ENCODE data around the gene PPP1R7.

The PPP1R7 gene

DNA sequence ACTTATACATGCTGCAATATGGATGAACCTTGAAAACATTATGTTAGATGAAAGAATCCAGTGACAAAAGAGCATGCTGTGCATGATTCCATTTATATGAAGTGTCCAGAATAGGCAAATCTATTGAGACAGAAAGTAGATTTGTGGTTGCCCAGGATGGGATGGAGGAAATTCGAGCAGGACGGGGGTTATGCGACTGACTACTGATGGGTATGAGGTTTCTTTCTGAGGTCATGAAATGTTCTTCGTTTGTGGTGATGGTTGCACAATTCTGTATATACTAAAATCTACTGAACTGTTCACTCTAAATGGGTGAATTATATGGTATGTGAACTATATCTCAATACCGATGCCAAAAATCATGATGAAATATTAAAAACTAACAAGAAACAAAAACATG is 29.3 kb upstream of the PPP1R7 start:
- DNase-seq: no peak

DNA sequence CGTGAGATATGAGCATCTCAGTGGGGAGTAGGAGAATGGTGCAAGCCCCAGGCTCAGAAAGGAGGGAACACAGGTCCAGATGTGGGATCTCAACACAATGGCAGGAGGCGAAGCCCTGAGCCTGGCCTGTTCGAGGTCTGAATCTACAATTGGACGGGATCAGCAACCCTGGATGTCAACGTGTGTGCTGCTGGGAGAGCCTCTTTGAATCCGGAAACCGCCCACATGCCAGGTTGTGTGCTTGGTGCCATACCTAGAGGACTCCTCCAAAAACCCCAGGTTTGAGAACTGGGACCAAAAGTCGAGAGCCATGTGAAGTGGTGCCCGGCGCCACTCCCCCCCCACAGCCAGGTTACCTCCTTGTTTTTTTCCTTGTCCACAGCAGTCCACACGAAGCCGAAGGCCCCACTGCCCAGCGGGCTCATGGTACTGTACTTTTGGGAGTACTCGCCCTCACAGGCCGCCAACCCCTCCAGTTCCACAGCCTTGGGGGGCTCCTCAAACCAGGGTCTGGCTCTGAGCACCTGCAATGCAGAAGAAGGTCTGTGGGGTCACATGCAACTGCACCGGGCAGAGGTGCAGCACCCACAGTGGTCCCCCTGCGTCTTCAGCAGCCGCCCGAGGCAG is 27.8 kb upstream of the PPP1R7 start:
- DNase-seq: no peak

DNA sequence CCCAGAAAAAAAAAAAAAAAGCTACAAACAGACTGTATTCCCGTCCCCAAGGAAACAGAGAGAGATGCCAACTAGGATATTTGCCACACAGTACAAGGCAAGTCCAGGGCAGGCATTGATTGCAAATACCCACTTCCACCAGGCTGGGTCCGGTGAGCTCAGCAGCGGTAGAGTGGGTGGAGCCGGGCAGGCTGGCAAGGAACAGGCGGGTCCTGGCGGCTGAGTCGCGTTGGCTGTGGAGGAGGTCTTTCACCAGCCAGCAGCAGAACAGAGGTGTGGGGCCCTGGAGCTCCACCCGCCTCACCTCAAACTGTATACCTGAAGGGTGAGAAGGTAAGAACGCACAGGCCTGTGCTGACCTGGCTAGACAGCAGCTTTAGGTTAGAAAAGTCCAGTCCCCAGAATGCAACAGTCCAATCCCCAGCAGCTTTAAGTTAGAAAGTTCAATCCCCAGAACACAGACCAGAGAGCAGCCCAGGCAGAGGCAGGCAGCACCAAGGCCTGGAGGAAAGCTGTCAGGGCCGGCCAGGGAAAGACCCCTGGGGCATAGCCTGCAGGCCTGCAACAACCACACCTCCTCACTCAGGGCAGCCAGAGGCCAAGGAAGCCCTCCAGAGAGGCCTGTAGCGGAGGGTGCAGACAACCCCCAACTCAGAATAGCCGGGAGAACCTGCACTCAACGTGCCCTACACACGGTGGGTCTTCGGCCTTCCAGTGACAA is 26.3 kb upstream of the PPP1R7 start:
- DNase-seq: no peak

DNA sequence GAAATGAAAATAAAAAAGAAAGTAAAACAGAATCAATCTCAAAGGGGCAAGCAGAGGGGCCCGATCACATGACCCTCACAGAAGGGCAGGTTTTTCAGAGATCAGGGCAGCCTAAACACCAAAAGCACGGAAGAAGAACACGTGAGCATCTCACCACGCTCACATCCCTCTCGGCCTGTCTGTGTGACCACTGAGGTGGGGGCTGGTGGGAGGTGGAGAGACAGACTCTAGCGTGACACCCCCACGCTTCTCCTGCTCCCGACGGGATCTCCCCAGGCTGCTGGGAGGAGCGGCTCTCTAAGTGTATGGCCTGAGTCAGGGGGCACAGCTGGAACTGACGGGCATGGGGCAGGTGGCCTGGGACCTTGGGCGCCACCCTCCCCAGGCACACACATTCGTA is 24.6 kb upstream of the PPP1R7 start:
- DNase-seq: no peak

DNA sequence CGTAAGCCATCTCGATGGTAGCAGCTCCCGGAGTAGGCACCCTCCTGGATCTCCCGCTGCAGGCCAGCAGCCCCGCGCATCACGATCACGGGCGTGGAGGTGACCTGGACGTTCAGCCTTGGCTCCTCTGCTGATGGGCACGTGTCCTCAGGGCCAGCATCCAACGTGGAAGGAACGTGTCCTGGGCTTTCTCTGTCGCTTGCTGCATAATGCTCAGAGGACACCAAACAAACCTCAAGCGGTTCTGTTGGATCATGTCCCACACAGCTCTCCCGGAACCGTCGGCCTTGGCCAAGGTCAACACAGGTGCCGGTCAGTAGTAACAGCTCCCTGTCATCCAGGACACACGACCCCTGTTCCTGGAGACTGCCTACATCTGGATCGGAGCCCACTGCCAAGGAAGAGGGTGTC is 24.1 kb upstream of the PPP1R7 start:
- no peak for DNase-seq

DNA sequence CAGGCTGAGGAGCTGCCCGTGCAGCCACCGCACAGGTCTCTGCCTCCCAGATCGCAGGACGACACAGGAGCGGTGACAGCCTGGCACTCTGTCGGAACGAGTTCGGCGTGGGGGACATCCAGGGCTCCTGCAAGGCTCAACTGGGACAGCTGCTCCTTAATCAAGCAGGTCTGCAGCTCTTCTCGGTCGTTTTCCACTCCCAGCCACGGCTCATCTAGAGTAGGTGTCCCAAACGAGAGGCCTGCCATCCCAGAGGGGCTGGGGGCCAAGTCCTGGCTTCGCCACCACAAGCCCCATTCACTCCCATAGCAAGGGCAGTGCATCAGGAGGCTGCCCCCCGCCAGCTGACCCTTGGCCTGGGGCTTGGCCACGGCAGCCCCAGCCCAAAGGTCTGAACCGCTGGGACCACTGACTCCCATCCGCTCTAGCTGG is 23.5 kb upstream of the PPP1R7 start:
- no peak for DNase-seq

DNA sequence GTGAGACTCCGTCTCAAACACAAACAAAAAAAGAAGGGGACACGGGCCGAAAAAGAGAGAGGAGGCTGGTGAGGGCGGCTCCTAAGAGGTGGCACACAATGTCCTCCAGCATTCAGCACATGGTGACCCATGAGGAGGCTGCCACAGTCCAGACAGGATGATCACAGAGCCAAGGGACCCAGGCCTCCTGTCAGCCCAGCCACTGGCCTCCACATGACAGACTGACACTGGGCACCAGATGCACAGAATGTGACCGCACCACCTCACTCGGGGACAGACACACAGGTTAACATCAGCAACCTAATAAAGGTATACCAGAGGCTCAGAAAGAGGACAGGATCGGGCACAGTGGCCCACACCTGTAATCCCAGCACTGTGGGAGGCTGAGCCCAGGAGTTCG is 22.0 kb upstream of the PPP1R7 start:
- DNase-seq: no peak

DNA sequence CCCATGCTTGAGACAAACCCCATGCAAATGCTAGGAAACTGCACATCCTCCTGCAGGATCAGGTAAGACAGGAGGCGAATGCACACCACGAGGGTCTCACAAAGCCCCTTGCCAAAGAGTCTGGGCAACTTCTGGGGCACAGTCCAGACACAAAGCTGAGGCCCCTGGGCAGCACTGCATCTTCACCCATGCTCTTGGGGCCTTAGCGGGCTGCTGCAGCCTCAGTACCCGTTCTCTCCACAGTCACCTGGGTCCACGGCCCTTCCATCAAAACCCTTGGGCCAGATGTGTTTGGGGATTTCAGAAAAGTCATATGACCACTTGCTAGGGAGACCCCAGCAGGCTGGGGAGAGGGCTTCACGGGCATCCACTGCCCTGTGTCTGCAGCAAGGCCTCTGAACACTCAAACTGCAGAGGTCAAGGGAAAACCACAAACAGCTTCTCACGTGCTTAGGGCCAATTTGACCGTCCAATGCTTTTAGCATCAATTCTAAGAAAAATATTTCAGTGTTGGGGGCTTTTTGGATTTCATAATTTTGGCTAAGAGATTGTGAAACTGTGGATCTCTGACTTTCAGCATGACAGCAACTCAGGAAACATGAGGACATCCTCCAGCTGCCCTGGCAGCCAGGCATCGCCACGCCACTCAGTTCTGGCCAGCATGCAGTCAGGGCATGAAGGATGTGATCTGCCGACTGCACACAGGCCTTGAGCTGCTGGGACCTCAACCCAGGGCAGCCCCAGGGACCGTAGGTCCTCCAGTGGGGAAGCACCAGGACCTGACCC is 21.0 kb upstream of the PPP1R7 start:
- DNase-seq: no peak

DNA sequence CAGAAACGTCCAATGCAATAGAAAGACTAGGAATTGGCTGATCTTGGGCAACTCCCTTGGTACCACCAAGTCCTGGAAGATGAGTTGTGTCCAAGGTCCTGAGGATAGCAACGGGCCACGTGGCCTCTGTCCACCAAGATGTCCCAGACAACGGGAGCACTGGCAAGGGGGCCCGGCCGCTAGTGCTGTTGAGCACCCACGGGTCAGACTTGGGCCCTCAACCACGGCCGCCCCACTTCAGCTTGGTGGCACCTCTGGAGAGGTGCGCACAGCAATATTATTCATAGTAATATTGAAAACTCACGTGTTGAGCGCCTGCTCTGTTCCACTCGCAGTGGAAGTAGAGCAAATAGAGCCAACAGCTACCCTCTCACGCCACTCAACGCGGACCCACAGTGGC is 20.0 kb upstream of the PPP1R7 start:
- no peak for DNase-seq

DNA sequence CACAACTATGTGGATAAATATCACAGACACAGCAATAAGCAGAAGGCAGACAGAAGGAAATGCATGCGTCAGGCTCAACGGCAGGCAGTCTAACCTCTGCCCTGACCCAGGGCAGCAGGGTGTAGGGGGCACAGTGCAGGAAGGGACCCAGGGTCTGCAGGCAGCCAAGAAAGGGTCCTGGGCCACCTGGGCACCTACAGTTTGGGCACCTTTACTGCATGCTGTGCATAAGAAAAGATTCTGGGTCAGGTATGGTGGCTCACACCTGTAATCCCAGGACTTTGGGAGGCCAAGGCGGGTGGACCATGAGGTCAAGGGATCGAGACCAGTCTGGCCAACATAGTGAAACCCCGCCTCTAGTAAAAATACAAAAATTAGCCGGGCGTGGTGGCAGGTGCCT is 18.7 kb upstream of the PPP1R7 start:
- DNase-seq: no peak

DNA sequence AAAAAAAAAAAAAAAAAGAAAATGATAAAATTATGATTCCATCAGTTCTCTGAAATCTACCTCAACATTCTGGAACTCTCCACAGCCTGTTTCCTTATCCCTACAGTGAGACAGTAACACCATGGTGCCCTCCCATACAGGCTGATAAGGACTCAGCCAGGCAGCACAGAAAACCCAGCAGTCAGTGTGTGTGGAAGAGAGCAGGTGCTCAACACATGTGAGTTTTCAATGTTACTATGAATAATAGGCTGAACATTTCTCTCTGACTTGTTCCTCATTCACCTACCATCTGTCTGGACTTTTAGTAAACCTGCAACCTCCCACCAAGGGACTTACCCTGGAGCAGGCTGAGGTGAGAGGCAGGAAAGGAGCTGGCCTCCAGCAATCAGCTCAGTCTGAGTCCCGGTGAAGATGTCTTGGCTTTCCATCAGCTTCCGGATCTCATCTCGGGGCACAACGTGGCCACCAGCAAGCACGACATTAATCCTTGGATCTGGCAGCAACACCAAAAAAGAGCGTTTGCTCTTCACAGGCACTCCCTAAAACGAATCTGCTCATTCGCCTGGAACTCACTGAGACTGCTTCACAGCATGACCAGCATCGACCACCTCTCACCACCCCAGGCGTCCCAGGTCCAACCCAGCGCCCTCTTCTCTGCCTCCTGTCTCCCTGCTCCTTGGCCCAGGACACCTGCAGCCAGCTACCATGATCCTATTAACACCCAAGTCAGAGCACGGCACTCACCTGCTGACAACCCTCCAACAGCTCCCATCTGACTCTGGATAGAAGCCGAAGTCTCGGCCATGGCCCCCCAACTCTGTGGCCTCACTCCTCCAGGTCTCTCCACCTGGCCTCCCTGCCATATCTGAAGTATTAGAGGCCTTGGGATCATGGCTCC is 17.5 kb upstream of the PPP1R7 start:
- no peak for DNase-seq

DNA sequence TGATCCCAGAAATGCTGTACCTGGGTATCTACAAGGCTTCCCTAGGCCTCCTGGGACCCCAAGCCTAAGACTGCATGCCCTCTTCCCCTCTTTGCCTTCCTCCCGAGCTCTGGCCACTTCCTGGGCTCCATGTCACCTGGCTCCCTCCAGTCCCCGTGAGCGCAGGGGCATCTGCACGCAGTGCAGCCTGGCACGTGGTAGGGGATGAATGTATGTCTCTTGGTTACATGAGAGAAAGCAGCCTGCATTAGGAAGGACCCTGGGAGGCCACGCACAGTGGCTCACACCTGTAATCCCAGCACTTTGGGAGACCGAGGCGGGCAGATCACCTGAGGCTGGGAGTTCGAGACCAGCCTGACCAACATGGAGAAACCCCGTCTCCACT is 16.8 kb upstream of the PPP1R7 start:
- DNase-seq: no peak

DNA sequence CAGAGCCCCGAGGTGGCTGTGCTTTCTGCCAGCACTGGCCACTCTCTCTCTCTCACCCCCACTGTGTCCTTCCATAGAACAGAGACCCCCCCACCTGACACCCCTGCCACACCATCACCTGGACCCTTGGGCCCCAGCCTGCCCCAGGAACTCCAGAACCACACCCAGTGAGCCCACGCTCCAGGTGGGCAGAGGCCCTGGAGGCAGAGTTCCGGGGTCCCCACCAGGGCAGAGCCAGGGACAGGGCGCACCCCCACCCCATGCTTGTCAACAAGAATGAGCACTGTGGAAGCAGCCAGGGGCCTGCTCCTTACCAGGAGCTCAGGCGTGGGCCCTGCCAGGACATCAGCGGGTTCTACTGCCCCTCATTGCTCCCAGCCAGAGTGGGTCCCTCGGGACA is 15.6 kb upstream of the PPP1R7 start:
- DNase-seq: no peak

DNA sequence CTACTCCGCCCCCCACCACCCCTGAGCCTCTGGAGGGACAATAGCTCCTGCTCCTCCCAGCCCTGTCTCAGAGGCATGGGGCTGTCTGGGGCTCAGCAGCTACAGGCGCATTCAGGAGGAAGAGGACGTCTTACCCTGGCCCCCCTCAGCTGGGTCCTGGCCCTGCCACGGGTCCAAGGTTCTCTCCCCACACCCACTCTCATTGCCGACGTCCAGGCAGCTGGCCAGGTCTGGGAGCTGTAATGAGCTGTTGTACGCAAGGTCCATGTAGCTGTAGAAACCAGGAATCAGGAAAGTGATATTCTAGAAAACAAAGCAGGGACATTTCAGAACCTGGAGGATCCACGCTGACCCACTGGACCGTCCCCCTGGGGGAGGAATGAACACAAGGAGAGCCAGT is 14.5 kb upstream of the PPP1R7 start:
- DNase-seq: no peak

DNA sequence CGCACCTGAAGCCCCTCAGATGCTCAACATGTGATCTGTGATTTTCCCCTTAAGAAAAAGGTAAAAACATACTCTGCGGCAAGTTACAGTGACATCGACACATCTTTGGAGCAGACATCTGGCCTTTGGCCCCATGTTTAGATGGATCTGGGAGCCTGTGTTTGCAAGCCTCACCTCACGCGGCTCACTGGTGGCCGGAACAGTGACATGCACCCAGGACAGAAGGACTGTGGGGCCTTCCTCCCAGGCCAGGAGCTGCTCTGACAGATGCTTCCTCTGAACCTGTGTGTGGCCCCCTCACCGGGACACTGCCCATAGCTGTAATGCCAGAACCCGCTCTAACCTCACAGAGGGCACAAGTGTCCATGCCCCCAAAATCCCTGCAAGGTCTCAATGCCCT is 14.1 kb upstream of the PPP1R7 start:
- no peak for DNase-seq

DNA sequence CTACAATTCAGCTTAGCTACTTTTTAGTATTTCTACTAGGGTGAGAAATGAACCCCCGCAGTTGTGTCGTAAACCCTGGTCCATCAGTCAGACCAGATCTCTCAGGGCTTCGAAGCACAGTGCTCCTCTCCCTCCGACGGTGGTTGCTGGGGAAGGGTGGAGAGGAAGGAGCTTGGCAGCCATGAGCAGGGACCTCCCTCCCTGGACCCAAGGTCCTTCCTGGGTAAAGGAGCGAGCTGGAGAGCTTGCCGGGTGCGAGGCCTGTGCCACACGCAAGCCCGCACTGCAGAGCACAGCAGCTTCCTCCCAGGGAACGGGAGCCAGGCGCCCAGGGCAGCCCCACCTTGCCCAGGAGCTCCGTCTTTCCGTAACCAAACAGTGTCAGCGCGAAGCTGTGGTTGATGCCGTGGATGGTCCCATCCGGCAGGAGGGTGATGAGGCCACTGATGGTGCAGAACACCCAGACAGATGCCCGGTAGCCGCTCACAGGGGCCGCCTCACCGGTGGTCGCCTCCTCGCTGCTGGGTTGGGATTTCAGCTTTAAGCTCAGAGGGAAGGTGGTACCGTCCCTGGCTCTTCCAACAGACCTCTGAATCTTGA is 13.5 kb upstream of the PPP1R7 start:
- DNase-seq: no peak

DNA sequence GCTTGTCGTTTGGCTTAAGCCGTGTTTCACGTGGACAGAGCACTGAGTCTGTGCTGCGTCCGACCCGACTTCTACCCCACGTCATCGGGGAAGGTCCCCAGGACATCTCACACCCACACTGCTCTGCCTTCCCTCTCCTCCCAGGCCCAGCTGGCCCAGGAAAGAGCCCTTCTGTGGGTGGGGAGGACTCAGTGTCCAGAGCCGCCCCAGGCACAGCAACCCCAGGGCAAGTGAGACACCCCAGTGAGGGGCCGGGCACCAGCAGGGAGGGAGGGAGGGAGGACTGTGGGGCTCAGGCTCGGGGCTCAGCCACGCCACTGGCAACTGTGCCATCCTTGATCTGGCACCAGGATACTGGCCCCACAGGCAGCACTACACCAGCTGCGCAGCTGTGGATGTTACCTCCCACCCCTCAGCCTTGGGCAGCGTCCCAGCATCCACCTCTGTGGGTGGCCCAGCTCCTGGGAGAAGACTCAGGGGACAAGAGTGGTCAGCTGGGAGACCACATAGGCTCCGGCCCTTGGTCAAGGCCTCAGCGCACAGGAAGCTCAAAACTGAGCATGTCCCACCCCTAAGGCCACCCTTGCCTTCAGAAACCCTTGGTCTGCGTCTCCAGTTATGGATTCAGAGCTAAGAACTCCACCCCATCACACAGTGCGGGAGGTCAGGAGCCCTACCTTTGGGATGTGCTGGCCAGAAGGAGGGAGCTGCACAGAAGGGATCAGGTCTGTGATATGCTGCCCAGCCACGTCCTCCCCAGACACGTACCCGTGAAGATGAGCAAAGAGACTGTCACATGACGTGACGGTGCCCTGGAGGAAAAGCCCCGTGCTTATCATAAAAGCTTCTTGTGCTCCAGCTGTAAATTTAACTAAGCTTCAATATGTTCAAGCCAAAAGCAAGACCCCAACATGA is 12.7 kb upstream of the PPP1R7 start:
- no peak for DNase-seq

DNA sequence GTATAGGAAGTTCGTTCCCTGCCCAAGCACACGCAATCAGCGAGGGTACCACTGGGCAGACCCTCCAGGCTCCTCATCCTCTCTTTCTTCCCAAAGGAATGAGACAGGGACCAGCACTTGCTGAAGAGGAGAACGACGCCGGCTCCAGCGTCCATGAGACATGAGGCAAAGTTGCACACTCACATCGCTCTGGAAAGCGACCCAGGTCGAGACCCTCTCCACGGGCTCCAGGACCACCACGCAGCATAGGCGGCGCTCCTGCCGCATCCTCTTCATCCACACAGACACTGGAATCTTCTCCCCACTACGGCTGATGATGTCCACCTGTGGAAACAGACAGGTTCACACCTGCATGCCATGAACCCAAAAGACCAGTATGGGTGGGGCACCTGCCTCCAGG is 11.8 kb upstream of the PPP1R7 start:
- DNase-seq: no peak

DNA sequence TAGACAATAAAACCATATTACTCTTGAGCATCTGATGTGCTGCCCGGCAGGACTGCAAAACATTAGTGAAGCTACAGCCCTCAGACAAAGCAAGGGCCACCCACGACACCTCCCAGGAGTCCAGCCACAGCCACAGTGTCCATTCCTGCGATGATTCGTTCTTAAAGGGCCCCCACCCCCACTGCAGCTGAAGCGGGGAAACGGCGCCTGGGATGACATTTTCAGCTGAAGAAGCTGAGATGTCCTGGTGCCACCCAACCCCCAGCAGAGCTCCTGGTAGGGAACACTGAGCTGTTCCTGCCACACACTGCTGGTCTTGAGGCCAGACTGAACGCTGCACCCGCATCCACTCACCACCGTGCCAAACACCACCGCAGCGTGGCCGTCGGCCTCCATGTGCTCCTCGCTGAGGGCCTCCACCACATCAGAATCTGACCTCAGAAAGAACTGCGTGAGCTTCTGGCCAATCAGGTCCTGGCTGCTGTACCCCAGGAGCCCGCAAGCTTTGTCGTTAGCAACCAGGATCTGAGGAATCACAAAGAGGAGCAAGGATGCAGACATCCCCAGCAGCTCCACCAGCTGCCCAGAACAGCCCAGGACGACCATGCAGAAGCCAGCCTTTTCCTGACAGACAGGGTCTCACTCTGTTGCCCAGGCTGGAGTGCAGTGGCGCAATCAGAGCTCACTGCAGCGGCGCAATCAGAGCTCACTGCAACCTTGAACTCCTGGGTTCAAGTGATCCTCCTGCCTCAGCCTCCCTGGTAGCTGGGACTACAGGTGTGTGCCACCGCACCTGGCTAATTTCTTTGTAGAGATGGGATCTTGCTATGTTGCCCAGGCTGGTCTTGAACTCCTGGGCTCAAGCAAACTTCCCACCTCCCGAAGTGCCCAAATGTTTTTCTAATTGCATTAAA is 10.5 kb upstream of the PPP1R7 start:
- DNase-seq: no peak

DNA sequence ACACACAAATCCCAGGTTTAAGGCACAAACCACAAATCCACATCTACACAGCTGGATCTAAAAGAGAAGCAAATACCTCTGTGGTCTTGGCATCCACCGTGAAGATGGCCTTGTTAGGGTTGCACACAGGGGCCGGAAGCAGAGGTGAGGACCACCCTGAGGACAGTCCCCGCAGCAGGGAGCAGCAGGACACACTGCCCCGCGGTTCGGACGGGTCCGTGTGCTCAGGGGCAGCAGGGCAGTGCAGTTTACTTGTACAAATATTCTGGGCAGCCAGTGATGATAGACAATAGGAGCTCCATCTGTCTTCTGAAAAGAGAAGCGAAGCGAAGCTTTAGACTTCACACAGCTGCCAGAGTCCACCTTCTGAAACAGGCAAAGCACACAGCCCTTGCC is 9.8 kb upstream of the PPP1R7 start:
- no peak for DNase-seq

All from SIG-M5 (cell line).